Liver (tissue), 9 donors: ENCODE data around the gene TBC1D8B. TPM values are rescaled to one million over a fixed set of nuclear protein-coding genes. Genes with fewer than 3 reads are reported as not detected.

ENCODE experiments used
- DNase-seq: peaks from one replicate; pipeline ENCODE4 v3.0.0-alpha.2; 2017; ENCODE audit warnings: low spot score
- H3K27ac ChIP-seq, 2 donors: one replicate each; pipeline ENCODE4 v1.7.0; 2013; ENCODE audit warnings: inconsistent platforms in 2 of 2, low read length in 2 of 2, control low read depth in 1 of 2, low read depth in 1 of 2, mild to moderate bottlenecking in 1 of 2
- H3K27me3 ChIP-seq, 4 donors: one replicate each; pipeline versions ENCODE4 v1.6.1 to v1.7.0; 2013; ENCODE audit warnings: low read length in 3 of 4, inconsistent platforms in 1 of 4, mild to moderate bottlenecking in 1 of 4, moderate library complexity in 1 of 4; ENCODE audit not compliant: control insufficient read depth in 4 of 4, insufficient read depth in 4 of 4
- H3K36me3 ChIP-seq, 4 donors: one replicate each; pipeline versions ENCODE4 v1.6.1 to v1.7.0; 2013; ENCODE audit warnings: low read length in 3 of 4, mild to moderate bottlenecking in 3 of 4, low read depth in 1 of 4, moderate library complexity in 1 of 4; ENCODE audit not compliant: control insufficient read depth in 4 of 4, insufficient read depth in 3 of 4
- H3K4me1 ChIP-seq, 4 donors: one replicate each; pipeline versions ENCODE4 v1.6.1 to v1.7.0; 2013; ENCODE audit warnings: low read length in 3 of 4, mild to moderate bottlenecking in 3 of 4, moderate library complexity in 1 of 4; ENCODE audit not compliant: control insufficient read depth in 4 of 4, insufficient read depth in 4 of 4
- H3K4me3 ChIP-seq, 3 donors: one replicate each; pipeline versions ENCODE4 v1.6.1 to v1.7.0; 2013; ENCODE audit warnings: low read length in 3 of 3, control low read depth in 1 of 3, low read depth in 1 of 3, mild to moderate bottlenecking in 1 of 3
- H3K9ac ChIP-seq, 2 donors: one replicate each; pipeline ENCODE4 v1.7.0; 2013; ENCODE audit warnings: low read length in 2 of 2, mild to moderate bottlenecking in 2 of 2, moderate library complexity in 2 of 2, control low read depth in 1 of 2, low read depth in 1 of 2
- H3K9me3 ChIP-seq, 4 donors: one replicate each; pipeline versions ENCODE4 v1.6.1 to v1.7.0; 2013; ENCODE audit warnings: low read length in 3 of 4; ENCODE audit not compliant: control insufficient read depth in 4 of 4
- ATF3 ChIP-seq: IDR thresholded peaks from 2 replicates; pipeline ENCODE4 v1.6.1; 2016; ENCODE audit warnings: antibody characterized with exemption
- FOXA1 ChIP-seq: IDR thresholded peaks from 2 replicates; pipeline ENCODE4 v1.6.1; 2016; ENCODE audit warnings: antibody characterized with exemption
- FOXA2 ChIP-seq: IDR thresholded peaks from 2 replicates; pipeline ENCODE4 v1.6.1; 2016; ENCODE audit warnings: antibody characterized with exemption
- GABPA ChIP-seq, 2 donors: IDR thresholded peaks in 1 of 2; conservative IDR thresholded peaks in 1 of 2; 2 replicates each; pipeline ENCODE4 v1.6.1; 2016; ENCODE audit warnings: antibody characterized with exemption in 2 of 2, mild to moderate bottlenecking in 1 of 2, moderate library complexity in 1 of 2
- HNF4G ChIP-seq: IDR thresholded peaks from 2 replicates; pipeline ENCODE4 v1.6.1; 2016; ENCODE audit warnings: antibody characterized with exemption
- JUND ChIP-seq, 2 donors: IDR thresholded peaks; 2 replicates each; pipeline ENCODE4 v1.6.1; 2016; ENCODE audit warnings: antibody characterized with exemption in 2 of 2
- MAX ChIP-seq: IDR thresholded peaks from 2 replicates; pipeline ENCODE4 v1.6.1; 2016; ENCODE audit warnings: antibody characterized with exemption
- NR2F2 ChIP-seq: IDR thresholded peaks from 2 replicates; pipeline ENCODE4 v1.6.1; 2016; ENCODE audit warnings: antibody characterized with exemption
- RAD21 ChIP-seq, 2 donors: IDR thresholded peaks; 2 replicates each; pipeline ENCODE4 v1.6.1; 2016; ENCODE audit warnings: antibody characterized with exemption in 2 of 2, mild to moderate bottlenecking in 2 of 2
- REST ChIP-seq: IDR thresholded peaks from 2 replicates; pipeline ENCODE4 v1.6.1; 2016; ENCODE audit warnings: antibody characterized with exemption, mild to moderate bottlenecking
- RXRA ChIP-seq, 2 donors: IDR thresholded peaks; 2 replicates each; pipeline ENCODE4 v1.6.1; 2017 to 2018; ENCODE audit warnings: antibody characterized with exemption in 2 of 2, mild to moderate bottlenecking in 1 of 2
- SP1 ChIP-seq: IDR thresholded peaks from 2 replicates; pipeline ENCODE4 v1.6.1; 2018; ENCODE audit warnings: antibody characterized with exemption, mild to moderate bottlenecking
- TAF1 ChIP-seq: conservative IDR thresholded peaks from 2 replicates; pipeline ENCODE4 v1.6.1; 2016; ENCODE audit warnings: antibody characterized with exemption, mild to moderate bottlenecking
- YY1 ChIP-seq: IDR thresholded peaks from 2 replicates; pipeline ENCODE4 v1.6.1; 2016; ENCODE audit warnings: antibody characterized with exemption, mild to moderate bottlenecking
- WGBS: extraction: QIAGEN DNeasy Blood & Tissue Kit; methylation state at CpG from one replicate; pipeline ENCODE4 v1.1.7; 2013; 5-methylcytosine and 5-hydroxymethylcytosine counted together
- polyA plus RNA-seq, 2 donors: library from polyadenylated mRNA; stranded (reverse) in 1 of 2; unstranded in 1 of 2; fragments of 200-250 nt in 1 of 2; fragments of >200 nt in 1 of 2; fragmentation: Nextera tagmentation in 1 of 2; extraction: Ambion mirVana in 1 of 2; gene quantifications; one replicate each; pipeline versions ENCODE4 v1.2.1 to v1.2.3, GENCODE V29; 2013 to 2015
- total RNA-seq, 2 donors: library from RNA; depleted of rRNA; stranded (reverse); fragments of >200 nt; gene quantifications; one replicate each; pipeline ENCODE4 v1.2.3, GENCODE V29; 2014
- TF ChIP-seq, protein P1 (sequence below): IDR thresholded peaks from 2 replicates; pipeline ENCODE4 v1.6.1; 2016; ENCODE audit warnings: antibody characterized with exemption
- donor health status: healthy.
- donor health status: healthy.
- donor health status: healthy.
- donor health status: healthy.
- donor health status: healthy.

The TBC1D8B gene
- total and polyA plus RNA-seq, 4 donors = 3.7 to 12.1 (median 4.7) TPM

DNA sequence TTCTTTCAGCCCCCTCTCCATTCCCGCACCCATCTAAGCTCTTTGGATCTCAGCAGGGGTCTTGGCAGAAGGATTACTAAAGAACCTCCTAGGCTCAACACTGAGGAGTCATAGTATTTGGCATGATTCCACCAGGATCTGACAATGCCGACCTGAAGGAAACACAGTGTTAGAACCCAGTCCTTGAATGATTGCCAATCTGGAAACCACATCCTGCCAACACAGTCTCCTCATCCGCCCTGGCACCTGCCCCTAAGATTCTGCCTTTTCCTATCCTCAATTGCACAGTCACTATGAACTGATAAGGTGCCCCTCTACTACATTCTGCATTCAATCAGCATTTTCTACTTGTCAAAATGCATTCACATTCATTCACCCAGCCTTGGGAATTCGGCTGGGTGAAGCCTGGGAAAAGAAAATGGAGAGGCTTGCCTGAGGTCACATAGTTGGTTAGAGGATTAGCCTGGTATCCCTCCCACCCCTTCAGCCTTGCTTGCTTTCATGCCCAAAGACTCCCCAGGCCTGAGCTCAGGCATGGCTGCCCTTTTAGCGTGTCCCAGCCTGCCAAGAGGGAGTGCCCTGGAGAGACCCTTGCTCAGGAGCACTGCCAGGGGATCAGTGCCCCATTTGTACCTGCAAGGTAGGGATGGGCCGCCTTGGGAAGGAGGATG, 115.5 kb downstream of the TBC1D8B start:
- H3K36me3 ChIP-seq = no peaks in the 10 kb centered on the region
- no peaks in the 10 kb centered on the region for H3K27me3 ChIP-seq
- H3K27ac ChIP-seq = no peak overlapping the region
- H3K4me3 ChIP-seq = no peak overlapping the region
- 70% methylated on average over 6 of the region's 6 CpGs for WGBS
- H3K9ac ChIP-seq = no peak overlapping the region
- DNase-seq = no peak
- peaks cover 0 to 3% (median 0%) of the 10 kb centered on the region in 4 donors for H3K4me1 ChIP-seq
- TF ChIP-seq ATF3 (no peak), REST (no peak), SP1 (no peak), RAD21 (IDR thresholded peaks at IDR 0.05) (no peak), RXRA (IDR thresholded peaks at IDR 0.05) (no peak), NR2F2 (no peak), GABPA (IDR thresholded peaks at IDR 0.05 in 1 of 2, conservative IDR thresholded peaks at IDR 0.05 in 1 of 2) (no peak), MAX (no peak)
- H3K9me3 ChIP-seq = no peaks in the 10 kb centered on the region

- no peak for DNase-seq
- Histone ChIP-seq H3K36me3 (no peaks in the 10 kb centered on the region), H3K9me3 (no peaks in the 10 kb centered on the region), H3K4me1 (no peaks in the 10 kb centered on the region), H3K9ac (no peak within 1 kb of the TSS), H3K27me3 (no peaks in the 10 kb centered on the region), H3K27ac (no peak within 1 kb of the TSS), H3K4me3 (no peak within 1 kb of the TSS)
- WGBS = 40% methylated on average over 2 of the region's 2 CpGs
- TF ChIP-seq TAF1 = no peak
- TF ChIP-seq JUND (IDR thresholded peaks at IDR 0.05) = no peak
- TF ChIP-seq, protein P1, sequence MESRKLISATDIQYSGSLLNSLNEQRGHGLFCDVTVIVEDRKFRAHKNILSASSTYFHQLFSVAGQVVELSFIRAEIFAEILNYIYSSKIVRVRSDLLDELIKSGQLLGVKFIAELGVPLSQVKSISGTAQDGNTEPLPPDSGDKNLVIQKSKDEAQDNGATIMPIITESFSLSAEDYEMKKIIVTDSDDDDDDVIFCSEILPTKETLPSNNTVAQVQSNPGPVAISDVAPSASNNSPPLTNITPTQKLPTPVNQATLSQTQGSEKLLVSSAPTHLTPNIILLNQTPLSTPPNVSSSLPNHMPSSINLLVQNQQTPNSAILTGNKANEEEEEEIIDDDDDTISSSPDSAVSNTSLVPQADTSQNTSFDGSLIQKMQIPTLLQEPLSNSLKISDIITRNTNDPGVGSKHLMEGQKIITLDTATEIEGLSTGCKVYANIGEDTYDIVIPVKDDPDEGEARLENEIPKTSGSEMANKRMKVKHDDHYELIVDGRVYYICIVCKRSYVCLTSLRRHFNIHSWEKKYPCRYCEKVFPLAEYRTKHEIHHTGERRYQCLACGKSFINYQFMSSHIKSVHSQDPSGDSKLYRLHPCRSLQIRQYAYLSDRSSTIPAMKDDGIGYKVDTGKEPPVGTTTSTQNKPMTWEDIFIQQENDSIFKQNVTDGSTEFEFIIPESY = no peak
- no peak for TF ChIP-seq GABPA (IDR thresholded peaks at IDR 0.05 in 1 of 2, conservative IDR thresholded peaks at IDR 0.05 in 1 of 2)
- TF ChIP-seq FOXA1 = no peak
- TF ChIP-seq RXRA (IDR thresholded peaks at IDR 0.05) = no peak
- TF ChIP-seq HNF4G = no peak
- TF ChIP-seq FOXA2 = no peak
- no peak for TF ChIP-seq NR2F2
- no peak for TF ChIP-seq ATF3
- TF ChIP-seq RAD21 (IDR thresholded peaks at IDR 0.05) = no peak
- no peak for TF ChIP-seq REST
- TF ChIP-seq YY1 = no peak
- TF ChIP-seq SP1 = no peak
Observed at GRCh38 chrX:106919932-106920452, 117.5 kb downstream of the TBC1D8B start, which contains the start of gene CLDN2. Gene CLDN2 (plus strand): TSS chrX:106920402. CDS start chrX:106928229, 7,827 bp downstream.
